Prostate gland (tissue), 2 donors: ENCODE results near the gene CTPS2.

Experiments
- POLR2A ChIP-seq: fragments of 450-650 bp; IDR thresholded peaks from one replicate; pipeline ENCODE4 v1.6.1; 2016; ENCODE audit warnings: antibody characterized with exemption, mild to moderate bottlenecking
- POLR2AphosphoS5 ChIP-seq: sonication (generic); formaldehyde crosslinking; IDR thresholded peaks from one replicate; pipeline ENCODE4 v1.6.1; 2017; ENCODE audit warnings: antibody characterized with exemption
- TF ChIP-seq, protein P1 (sequence below), 4 experiments: fragments of 200-600 bp in 2 of 4; fragments of 450-650 bp in 2 of 4; sonication (generic) in 2 of 4; IDR thresholded peaks; 1 replicate in 3 of 4; 2 replicates in 1 of 4; pipeline ENCODE4 v1.5.1; 2016 to 2019; ENCODE audit warnings: antibody characterized with exemption in 4 of 4, mild to moderate bottlenecking in 2 of 4, moderate library complexity in 2 of 4

DNA sequence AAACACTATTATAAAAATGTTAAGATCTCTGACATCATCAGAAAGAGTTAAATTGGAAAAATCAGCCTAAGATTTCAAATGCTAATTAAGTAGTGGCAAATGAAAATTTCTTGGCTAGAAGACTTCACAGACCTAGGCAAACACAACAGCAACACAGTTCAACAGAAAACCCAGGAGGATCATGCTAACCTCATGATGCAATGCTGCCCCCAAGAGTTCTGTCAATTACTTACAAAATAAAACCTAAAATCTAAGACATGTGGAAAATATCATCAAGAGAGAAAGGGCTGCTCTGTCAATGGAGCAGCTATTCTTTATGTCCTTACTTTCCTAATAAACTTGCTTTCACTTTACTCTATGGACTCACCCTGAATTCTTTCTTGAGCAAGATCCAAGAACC is 41.5 kb downstream of the CTPS2 start:
- TF ChIP-seq, protein P1, sequence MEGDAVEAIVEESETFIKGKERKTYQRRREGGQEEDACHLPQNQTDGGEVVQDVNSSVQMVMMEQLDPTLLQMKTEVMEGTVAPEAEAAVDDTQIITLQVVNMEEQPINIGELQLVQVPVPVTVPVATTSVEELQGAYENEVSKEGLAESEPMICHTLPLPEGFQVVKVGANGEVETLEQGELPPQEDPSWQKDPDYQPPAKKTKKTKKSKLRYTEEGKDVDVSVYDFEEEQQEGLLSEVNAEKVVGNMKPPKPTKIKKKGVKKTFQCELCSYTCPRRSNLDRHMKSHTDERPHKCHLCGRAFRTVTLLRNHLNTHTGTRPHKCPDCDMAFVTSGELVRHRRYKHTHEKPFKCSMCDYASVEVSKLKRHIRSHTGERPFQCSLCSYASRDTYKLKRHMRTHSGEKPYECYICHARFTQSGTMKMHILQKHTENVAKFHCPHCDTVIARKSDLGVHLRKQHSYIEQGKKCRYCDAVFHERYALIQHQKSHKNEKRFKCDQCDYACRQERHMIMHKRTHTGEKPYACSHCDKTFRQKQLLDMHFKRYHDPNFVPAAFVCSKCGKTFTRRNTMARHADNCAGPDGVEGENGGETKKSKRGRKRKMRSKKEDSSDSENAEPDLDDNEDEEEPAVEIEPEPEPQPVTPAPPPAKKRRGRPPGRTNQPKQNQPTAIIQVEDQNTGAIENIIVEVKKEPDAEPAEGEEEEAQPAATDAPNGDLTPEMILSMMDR (IDR thresholded peaks at IDR 0.05), result peak in 1 of 4 experiments; percentile 14
- TF ChIP-seq POLR2AphosphoS5 (no peak), POLR2A (no peak)
